HEK293 (cell line): ENCODE data around the gene FHL2.

ENCODE experiments used
- CTCF ChIA-PET: fragments of 350-600 bp; formaldehyde crosslinking; extraction: SDS; loops from one replicate; lab custom pipeline; 2021; ENCODE audit warnings: antibody characterized with exemption; lab: Yijun Ruan, JAX
- POLR2A ChIA-PET: fragments of 300-600 bp; formaldehyde crosslinking; extraction: SDS; loops from one replicate; lab custom pipeline; 2020; ENCODE audit warnings: antibody characterized with exemption, inconsistent platforms; lab: Yijun Ruan, JAX
- H3K27ac ChIP-seq: fragments of 200-500 bp; sonication (Bioruptor generic); 2 replicates; pipeline ENCODE4 v1.5.1; 2014; ENCODE audit warnings: low read depth, low read length, control low read depth, inconsistent platforms; ENCODE audit errors: extremely low read depth
- H3K36me3 ChIP-seq, 2 experiments: fragments of 200-500 bp in 1 of 2; sonication (Bioruptor generic) in 1 of 2; 1 replicate in 1 of 2; 2 replicates in 1 of 2; pipeline ENCODE4 v1.5.1; 2014 to 2017; ENCODE audit warnings: inconsistent platforms in 2 of 2, low read length in 2 of 2; ENCODE audit not compliant: control insufficient read depth in 2 of 2, insufficient read depth in 1 of 2
- H3K4me1 ChIP-seq: fragments of 200-500 bp; sonication (Bioruptor generic); 2 replicates; pipeline ENCODE4 v1.5.1; 2014; ENCODE audit warnings: mild to moderate bottlenecking, low read length, inconsistent platforms; ENCODE audit not compliant: control insufficient read depth, insufficient read depth
- H3K4me3 ChIP-seq: 2 replicates; pipeline ENCODE4 v1.5.1; 2011; ENCODE audit warnings: low read depth, mild to moderate bottlenecking, control low read depth, low read length, moderate library complexity
- H3K9me3 ChIP-seq: fragments of 200-500 bp; sonication (Bioruptor generic); 2 replicates; pipeline ENCODE4 v1.5.1; 2014; ENCODE audit warnings: low read depth, low read length, inconsistent platforms; ENCODE audit not compliant: control insufficient read depth, insufficient read depth
- GLI2 ChIP-seq: fragments of 450-650 bp; formaldehyde crosslinking; IDR thresholded peaks from 2 replicates; pipeline ENCODE4; 2017; ENCODE audit warnings: missing biosample characterization, missing genetic modification characterization, low read depth, borderline replicate concordance
- GLIS1 ChIP-seq: fragments of 450-650 bp; formaldehyde crosslinking; IDR thresholded peaks from 2 replicates; pipeline ENCODE4 v1.5.1; 2016; ENCODE audit warnings: missing biosample characterization, missing genetic modification characterization
- KLF9 ChIP-seq: fragments of 450-650 bp; formaldehyde crosslinking; IDR thresholded peaks from 2 replicates; pipeline ENCODE4 v1.5.1; 2016; ENCODE audit warnings: missing biosample characterization, missing genetic modification characterization, low read depth
- REPIN1 ChIP-seq: fragments of 450-650 bp; formaldehyde crosslinking; IDR thresholded peaks from 2 replicates; pipeline ENCODE4 v1.5.1; 2017; ENCODE audit warnings: missing biosample characterization, missing genetic modification characterization, low read depth
- SCRT1 ChIP-seq: fragments of 450-650 bp; formaldehyde crosslinking; IDR thresholded peaks from 2 replicates; pipeline ENCODE4 v1.5.1; 2016; ENCODE audit warnings: missing biosample characterization, missing genetic modification characterization, borderline replicate concordance
- SETDB1 ChIP-seq: IDR thresholded peaks from one replicate; pipeline ENCODE4 v1.6.1; 2017; ENCODE audit warnings: mild to moderate bottlenecking, low read length, moderate library complexity, mixed read lengths; ENCODE audit not compliant: insufficient read length
- YY2 ChIP-seq: fragments of 450-650 bp; formaldehyde crosslinking; IDR thresholded peaks from 2 replicates; pipeline ENCODE4 v1.5.1; 2016; ENCODE audit warnings: missing biosample characterization, missing genetic modification characterization
- ZBTB20 ChIP-seq: fragments of 450-650 bp; formaldehyde crosslinking; IDR thresholded peaks from 2 replicates; pipeline ENCODE4 v1.5.1; 2016; ENCODE audit warnings: missing biosample characterization, missing genetic modification characterization
- ZFP41 ChIP-seq: fragments of 450-650 bp; formaldehyde crosslinking; IDR thresholded peaks from 2 replicates; pipeline ENCODE4 v1.5.1; 2016; ENCODE audit warnings: missing biosample characterization, missing genetic modification characterization, borderline replicate concordance
- ZNF121 ChIP-seq: fragments of 450-650 bp; formaldehyde crosslinking; IDR thresholded peaks from 2 replicates; pipeline ENCODE4 v1.5.1; 2016; ENCODE audit warnings: missing biosample characterization, missing genetic modification characterization
- ZNF155 ChIP-seq: fragments of 450-650 bp; formaldehyde crosslinking; IDR thresholded peaks from 2 replicates; pipeline ENCODE4 v1.5.1; 2016; ENCODE audit warnings: missing biosample characterization, missing genetic modification characterization
- ZNF174 ChIP-seq: fragments of 450-650 bp; formaldehyde crosslinking; IDR thresholded peaks from 2 replicates; pipeline ENCODE4 v1.5.0; 2017; ENCODE audit warnings: missing biosample characterization, mild to moderate bottlenecking, missing genetic modification characterization
- ZNF501 ChIP-seq: fragments of 450-650 bp; formaldehyde crosslinking; IDR thresholded peaks from 2 replicates; pipeline ENCODE4 v1.5.1; 2016; ENCODE audit warnings: missing biosample characterization, missing genetic modification characterization
- ZNF626 ChIP-seq: fragments of 450-650 bp; sonication (Bioruptor Pico); formaldehyde crosslinking; IDR thresholded peaks from 2 replicates; pipeline ENCODE4 v1.5.1; 2018; ENCODE audit warnings: missing biosample characterization, missing genetic modification characterization, inconsistent platforms
- TF ChIP-seq, protein P1 (sequence below): fragments of 450-650 bp; formaldehyde crosslinking; optimal IDR thresholded peaks from 2 replicates; pipeline ENCODE3; 2016; ENCODE audit warnings: missing biosample characterization, mild to moderate bottlenecking, missing genetic modification characterization
- TF ChIP-seq, protein P2 (sequence below): fragments of 450-650 bp; formaldehyde crosslinking; IDR thresholded peaks from 2 replicates; pipeline ENCODE4 v1.5.1; 2017; ENCODE audit warnings: missing biosample characterization, missing genetic modification characterization
- TF ChIP-seq, protein P3 (sequence below): fragments of 450-650 bp; formaldehyde crosslinking; IDR thresholded peaks from 2 replicates; pipeline ENCODE4 v1.5.1; 2016; ENCODE audit warnings: missing biosample characterization, missing genetic modification characterization
- TF ChIP-seq, protein P4 (sequence below): IDR thresholded peaks from 2 replicates; pipeline ENCODE4 v1.6.1; 2011; ENCODE audit warnings: mild to moderate bottlenecking, low read depth, low read length, borderline replicate concordance
- TF ChIP-seq, protein P5 (sequence below): fragments of 450-650 bp; formaldehyde crosslinking; conservative IDR thresholded peaks from 2 replicates; pipeline ENCODE4 v1.5.1; 2016; ENCODE audit warnings: low read depth, missing biosample characterization, missing genetic modification characterization
- TF ChIP-seq, protein P6 (sequence below): fragments of 450-650 bp; formaldehyde crosslinking; IDR thresholded peaks from 2 replicates; pipeline ENCODE4 v1.5.1; 2017; ENCODE audit warnings: missing biosample characterization, missing genetic modification characterization
- TF ChIP-seq, protein P7 (sequence below): fragments of 450-650 bp; formaldehyde crosslinking; IDR thresholded peaks from 2 replicates; pipeline ENCODE4 v1.5.1; 2016; ENCODE audit warnings: missing biosample characterization, missing genetic modification characterization

Gene FHL2

DNA sequence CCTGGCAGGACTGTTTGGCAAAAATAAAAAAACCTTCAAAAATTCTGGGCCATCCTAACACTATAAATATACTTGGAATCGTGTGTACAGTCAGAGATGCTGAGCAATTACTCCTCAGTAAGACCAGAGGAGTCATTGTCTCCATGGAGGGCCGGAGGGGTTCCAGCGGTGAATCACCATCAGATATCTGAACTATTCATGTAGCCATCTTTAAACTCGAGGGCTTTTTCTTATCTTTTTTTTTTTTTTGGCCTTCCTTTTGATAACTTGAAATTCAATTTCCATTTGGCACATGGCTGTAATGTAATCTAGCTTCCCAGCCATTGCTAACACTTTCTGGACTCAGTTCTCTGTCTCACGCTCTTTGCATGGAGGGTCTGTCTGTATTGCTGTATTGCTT lies 7.4 kb upstream of the FHL2 start (continued):
- TF ChIP-seq, protein P1, sequence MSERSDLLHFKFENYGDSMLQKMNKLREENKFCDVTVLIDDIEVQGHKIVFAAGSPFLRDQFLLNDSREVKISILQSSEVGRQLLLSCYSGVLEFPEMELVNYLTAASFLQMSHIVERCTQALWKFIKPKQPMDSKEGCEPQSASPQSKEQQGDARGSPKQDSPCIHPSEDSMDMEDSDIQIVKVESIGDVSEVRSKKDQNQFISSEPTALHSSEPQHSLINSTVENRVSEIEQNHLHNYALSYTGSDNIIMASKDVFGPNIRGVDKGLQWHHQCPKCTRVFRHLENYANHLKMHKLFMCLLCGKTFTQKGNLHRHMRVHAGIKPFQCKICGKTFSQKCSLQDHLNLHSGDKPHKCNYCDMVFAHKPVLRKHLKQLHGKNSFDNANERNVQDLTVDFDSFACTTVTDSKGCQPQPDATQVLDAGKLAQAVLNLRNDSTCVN (tag by site-specific recombination): no peak
- TF ChIP-seq, protein P2, sequence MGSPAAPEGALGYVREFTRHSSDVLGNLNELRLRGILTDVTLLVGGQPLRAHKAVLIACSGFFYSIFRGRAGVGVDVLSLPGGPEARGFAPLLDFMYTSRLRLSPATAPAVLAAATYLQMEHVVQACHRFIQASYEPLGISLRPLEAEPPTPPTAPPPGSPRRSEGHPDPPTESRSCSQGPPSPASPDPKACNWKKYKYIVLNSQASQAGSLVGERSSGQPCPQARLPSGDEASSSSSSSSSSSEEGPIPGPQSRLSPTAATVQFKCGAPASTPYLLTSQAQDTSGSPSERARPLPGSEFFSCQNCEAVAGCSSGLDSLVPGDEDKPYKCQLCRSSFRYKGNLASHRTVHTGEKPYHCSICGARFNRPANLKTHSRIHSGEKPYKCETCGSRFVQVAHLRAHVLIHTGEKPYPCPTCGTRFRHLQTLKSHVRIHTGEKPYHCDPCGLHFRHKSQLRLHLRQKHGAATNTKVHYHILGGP (tag by site-specific recombination): no peak
- TF ChIP-seq, all 188 proteins: peak for 0

DNA sequence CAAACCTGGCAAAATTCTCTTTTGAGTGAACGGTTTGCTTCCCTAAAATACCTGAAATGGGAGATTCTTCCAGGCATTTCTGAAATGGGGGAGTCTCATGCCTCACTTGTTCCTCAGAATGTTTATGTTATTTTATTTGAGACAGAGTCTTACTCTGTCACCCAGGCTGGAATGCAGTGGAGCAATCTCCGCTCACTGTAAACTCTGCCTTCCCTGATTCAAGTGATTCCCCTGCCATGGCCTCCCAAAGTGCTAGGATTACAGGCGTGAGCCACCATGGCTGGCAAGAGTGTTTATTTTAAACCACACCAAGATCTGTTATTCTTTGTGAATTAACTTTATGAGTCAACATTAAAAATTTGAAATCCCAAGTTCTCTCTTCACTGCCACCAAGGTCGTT lies 6.4 kb upstream of the FHL2 start:
- no peak overlapping the region for H3K4me3 ChIP-seq
- no peaks in the 10 kb centered on the region for H3K4me1 ChIP-seq
- H3K9me3 ChIP-seq: no peaks in the 10 kb centered on the region
- no peaks in the 10 kb centered on the region for H3K36me3 ChIP-seq
- H3K27ac ChIP-seq: no peak overlapping the region
- ChIA-PET POLR2A (no interaction called here), CTCF (no interaction called here)
- TF ChIP-seq KLF9 (tag by site-specific recombination): no peak
- TF ChIP-seq ZNF121 (tag by site-specific recombination): no peak
- TF ChIP-seq SETDB1: peak; percentile 12
- no peak for TF ChIP-seq YY2 (tag by site-specific recombination)
- TF ChIP-seq, protein P3, sequence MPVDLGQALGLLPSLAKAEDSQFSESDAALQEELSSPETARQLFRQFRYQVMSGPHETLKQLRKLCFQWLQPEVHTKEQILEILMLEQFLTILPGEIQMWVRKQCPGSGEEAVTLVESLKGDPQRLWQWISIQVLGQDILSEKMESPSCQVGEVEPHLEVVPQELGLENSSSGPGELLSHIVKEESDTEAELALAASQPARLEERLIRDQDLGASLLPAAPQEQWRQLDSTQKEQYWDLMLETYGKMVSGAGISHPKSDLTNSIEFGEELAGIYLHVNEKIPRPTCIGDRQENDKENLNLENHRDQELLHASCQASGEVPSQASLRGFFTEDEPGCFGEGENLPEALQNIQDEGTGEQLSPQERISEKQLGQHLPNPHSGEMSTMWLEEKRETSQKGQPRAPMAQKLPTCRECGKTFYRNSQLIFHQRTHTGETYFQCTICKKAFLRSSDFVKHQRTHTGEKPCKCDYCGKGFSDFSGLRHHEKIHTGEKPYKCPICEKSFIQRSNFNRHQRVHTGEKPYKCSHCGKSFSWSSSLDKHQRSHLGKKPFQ: no peak
- TF ChIP-seq ZNF174 (tag by site-specific recombination): no peak
- TF ChIP-seq SCRT1 (tag by site-specific recombination): no peak
- no peak for TF ChIP-seq GLI2 (tag by site-specific recombination)
- TF ChIP-seq, protein P4, sequence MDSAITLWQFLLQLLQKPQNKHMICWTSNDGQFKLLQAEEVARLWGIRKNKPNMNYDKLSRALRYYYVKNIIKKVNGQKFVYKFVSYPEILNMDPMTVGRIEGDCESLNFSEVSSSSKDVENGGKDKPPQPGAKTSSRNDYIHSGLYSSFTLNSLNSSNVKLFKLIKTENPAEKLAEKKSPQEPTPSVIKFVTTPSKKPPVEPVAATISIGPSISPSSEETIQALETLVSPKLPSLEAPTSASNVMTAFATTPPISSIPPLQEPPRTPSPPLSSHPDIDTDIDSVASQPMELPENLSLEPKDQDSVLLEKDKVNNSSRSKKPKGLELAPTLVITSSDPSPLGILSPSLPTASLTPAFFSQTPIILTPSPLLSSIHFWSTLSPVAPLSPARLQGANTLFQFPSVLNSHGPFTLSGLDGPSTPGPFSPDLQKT: no peak
- TF ChIP-seq ZNF155: no peak
- TF ChIP-seq REPIN1 (tag by site-specific recombination): no peak
- TF ChIP-seq, protein P5, sequence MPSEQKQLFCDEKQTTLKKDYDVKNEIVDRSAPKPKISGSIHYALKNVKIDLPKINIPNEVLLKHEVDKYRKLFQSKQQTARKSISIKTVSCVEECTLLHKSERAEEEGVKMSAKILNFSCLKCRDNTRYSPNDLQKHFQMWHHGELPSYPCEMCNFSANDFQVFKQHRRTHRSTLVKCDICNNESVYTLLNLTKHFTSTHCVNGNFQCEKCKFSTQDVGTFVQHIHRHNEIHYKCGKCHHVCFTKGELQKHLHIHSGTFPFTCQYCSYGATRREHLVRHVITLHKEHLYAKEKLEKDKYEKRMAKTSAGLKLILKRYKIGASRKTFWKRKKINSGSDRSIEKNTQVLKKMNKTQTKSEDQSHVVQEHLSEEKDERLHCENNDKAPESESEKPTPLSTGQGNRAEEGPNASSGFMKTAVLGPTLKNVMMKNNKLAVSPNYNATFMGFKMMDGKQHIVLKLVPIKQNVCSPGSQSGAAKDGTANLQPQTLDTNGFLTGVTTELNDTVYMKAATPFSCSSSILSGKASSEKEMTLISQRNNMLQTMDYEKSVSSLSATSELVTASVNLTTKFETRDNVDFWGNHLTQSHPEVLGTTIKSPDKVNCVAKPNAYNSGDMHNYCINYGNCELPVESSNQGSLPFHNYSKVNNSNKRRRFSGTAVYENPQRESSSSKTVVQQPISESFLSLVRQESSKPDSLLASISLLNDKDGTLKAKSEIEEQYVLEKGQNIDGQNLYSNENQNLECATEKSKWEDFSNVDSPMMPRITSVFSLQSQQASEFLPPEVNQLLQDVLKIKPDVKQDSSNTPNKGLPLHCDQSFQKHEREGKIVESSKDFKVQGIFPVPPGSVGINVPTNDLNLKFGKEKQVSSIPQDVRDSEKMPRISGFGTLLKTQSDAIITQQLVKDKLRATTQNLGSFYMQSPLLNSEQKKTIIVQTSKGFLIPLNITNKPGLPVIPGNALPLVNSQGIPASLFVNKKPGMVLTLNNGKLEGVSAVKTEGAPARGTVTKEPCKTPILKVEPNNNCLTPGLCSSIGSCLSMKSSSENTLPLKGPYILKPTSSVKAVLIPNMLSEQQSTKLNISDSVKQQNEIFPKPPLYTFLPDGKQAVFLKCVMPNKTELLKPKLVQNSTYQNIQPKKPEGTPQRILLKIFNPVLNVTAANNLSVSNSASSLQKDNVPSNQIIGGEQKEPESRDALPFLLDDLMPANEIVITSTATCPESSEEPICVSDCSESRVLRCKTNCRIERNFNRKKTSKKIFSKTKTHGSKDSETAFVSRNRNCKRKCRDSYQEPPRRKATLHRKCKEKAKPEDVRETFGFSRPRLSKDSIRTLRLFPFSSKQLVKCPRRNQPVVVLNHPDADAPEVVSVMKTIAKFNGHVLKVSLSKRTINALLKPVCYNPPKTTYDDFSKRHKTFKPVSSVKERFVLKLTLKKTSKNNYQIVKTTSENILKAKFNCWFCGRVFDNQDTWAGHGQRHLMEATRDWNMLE (tag by site-specific recombination): no peak
- no peak for TF ChIP-seq ZNF501
- TF ChIP-seq, protein P6, sequence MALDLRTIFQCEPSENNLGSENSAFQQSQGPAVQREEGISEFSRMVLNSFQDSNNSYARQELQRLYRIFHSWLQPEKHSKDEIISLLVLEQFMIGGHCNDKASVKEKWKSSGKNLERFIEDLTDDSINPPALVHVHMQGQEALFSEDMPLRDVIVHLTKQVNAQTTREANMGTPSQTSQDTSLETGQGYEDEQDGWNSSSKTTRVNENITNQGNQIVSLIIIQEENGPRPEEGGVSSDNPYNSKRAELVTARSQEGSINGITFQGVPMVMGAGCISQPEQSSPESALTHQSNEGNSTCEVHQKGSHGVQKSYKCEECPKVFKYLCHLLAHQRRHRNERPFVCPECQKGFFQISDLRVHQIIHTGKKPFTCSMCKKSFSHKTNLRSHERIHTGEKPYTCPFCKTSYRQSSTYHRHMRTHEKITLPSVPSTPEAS (tag by site-specific recombination): no peak
- TF ChIP-seq ZFP41 (tag by site-specific recombination): no peak
- TF ChIP-seq, protein P7, sequence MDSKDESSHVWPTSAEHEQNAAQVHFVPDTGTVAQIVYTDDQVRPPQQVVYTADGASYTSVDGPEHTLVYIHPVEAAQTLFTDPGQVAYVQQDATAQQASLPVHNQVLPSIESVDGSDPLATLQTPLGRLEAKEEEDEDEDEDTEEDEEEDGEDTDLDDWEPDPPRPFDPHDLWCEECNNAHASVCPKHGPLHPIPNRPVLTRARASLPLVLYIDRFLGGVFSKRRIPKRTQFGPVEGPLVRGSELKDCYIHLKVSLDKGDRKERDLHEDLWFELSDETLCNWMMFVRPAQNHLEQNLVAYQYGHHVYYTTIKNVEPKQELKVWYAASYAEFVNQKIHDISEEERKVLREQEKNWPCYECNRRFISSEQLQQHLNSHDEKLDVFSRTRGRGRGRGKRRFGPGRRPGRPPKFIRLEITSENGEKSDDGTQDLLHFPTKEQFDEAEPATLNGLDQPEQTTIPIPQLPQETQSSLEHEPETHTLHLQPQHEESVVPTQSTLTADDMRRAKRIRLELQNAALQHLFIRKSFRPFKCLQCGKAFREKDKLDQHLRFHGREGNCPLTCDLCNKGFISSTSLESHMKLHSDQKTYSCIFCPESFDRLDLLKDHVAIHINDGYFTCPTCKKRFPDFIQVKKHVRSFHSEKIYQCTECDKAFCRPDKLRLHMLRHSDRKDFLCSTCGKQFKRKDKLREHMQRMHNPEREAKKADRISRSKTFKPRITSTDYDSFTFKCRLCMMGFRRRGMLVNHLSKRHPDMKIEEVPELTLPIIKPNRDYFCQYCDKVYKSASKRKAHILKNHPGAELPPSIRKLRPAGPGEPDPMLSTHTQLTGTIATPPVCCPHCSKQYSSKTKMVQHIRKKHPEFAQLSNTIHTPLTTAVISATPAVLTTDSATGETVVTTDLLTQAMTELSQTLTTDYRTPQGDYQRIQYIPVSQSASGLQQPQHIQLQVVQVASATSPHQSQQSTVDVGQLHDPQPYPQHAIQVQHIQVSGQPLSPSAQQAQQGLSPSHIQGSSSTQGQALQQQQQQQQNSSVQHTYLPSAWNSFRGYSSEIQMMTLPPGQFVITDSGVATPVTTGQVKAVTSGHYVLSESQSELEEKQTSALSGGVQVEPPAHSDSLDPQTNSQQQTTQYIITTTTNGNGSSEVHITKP (tag by site-specific recombination): peak; percentile 50; the same call in 1 of the 2 replicates
- no peak for TF ChIP-seq ZBTB20 (tag by site-specific recombination)
- TF ChIP-seq ZNF626: no peak
- peak; percentile 23; the same call in 1 of the 2 replicates for TF ChIP-seq GLIS1 (tag by site-specific recombination)
